Measurements from ENCODE around the gene RPLP1.
"Not testable (repeated sequence)": the region's sequence is repeated elsewhere in the genome, so short reads cannot be mapped to it uniquely, and the experiment has no call there.

The RPLP1 gene

GRCh38 chr15:69436951-69437350, 15.7 kb upstream of the RPLP1 start:
- no peak for DNase-seq

DNA sequence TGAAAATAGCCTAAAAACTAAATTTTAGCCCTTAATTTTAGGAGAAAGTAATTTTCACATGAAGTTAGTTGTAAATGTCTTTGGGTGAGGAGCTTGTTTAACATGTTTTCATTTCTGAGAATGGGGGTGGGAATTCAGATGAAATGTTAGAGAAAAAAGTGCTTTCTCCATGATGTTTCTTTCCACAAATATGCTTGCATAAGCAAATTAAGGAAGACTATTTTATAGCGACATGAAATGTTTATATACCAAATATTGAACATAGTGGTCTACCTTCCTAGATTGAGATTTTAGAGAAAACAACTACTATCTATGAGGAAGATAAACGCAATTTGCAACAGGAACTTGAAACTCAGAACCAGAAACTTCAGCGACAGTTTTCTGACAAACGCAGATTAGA, 13.0 kb upstream of the RPLP1 start:
- no peak for DNase-seq

DNA sequence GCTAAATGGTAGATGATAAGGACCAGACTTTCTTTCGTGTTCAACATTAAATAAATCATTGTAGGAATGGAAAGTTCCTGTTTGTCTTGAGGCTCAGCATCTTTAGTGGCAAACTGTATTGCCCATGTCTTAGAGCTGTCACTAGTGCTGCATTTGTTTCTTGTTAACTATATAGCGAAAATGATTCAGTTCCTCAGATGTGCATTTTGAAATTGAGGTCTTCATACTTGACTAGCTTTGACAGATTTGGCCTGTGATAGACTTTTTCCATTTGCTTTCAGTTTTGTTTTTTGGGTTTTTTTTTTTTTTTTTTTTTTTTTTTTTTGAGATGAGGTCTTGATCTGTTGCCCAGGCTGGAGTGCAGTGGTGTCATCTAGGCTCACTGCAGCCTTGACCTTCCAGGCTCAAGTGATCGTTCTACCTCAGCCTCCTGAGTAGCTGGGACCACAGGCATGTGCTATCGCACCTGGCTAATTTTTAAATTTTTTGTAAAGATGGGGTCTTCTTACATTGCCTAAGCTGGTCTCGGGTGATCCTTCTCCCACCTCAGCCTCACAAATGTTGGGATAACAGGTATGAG, 9.5 kb upstream of the RPLP1 start:
- no peak for DNase-seq

- no peak for DNase-seq
Measured at GRCh38 chr15:69444686-69445085, 7.9 kb upstream of the RPLP1 start.

DNA sequence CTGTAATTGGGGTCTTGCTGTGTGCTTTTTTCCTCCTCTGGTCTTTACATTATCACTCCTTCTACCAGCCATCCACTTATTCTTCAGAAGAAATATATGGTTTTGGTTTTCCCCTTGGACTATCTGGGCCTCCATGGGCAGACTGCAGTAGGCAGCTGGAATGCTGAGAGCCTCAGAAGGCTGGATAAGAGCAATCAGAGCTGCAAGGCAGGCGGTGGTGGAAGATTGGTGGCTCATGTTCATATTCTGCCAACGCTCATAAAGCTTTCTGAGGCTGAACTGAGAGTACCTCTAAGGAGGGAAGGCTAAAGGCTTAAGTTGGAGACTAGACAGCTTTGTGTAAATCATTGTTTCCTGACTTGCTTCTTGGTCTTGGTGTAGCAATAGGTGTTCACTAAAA, 5.7 kb upstream of the RPLP1 start:
- DNase-seq = no peak

- DNase-seq = not testable (repeated sequence)
Measured at GRCh38 chr15:69450221-69450620, 2.4 kb upstream of the RPLP1 start.

DNA sequence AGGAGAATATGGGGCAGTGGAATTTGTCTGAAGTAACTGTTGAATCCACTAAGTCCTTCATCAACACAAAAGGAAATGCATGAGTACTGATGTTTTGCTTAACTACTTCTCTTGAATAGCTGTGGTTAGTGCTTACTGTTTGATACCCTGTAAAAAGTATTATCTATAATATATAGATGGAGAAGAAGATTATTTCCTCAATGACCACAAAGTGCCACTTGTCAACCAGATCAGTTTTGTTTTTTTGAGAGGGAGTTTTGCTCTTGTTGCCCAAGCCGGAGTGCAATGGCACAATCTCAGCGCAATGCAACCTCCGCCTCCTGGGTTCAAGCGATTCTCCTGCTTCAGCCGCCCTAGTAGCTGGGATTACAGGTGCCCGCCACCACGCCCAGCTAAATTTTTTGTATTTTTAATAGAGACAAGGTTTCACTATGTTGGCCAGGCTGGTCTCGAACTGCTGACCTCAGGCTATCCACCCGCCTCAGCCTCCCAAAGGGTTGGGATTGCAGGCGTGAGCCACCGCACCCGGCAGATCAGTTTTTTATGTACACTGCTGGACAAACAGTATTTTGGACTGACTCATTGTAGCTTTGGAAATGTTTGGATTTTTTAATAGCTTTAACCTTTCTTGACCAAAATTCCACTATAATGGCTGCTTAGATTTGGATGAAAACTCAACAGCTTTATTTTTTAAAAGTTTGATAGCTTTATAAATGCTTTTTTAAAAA, 1.5 kb upstream of the RPLP1 start:
- no peak for DNase-seq

GRCh38 chr15:69451951-69452691, 497 bp upstream of the RPLP1 start:
- DNase-seq = peak in 11 of 58 donors; percentile 22 to 65 (median 53)

GRCh38 chr15:69454953-69455352, 2.3 kb downstream of the RPLP1 start:
- no peak for DNase-seq

DNA sequence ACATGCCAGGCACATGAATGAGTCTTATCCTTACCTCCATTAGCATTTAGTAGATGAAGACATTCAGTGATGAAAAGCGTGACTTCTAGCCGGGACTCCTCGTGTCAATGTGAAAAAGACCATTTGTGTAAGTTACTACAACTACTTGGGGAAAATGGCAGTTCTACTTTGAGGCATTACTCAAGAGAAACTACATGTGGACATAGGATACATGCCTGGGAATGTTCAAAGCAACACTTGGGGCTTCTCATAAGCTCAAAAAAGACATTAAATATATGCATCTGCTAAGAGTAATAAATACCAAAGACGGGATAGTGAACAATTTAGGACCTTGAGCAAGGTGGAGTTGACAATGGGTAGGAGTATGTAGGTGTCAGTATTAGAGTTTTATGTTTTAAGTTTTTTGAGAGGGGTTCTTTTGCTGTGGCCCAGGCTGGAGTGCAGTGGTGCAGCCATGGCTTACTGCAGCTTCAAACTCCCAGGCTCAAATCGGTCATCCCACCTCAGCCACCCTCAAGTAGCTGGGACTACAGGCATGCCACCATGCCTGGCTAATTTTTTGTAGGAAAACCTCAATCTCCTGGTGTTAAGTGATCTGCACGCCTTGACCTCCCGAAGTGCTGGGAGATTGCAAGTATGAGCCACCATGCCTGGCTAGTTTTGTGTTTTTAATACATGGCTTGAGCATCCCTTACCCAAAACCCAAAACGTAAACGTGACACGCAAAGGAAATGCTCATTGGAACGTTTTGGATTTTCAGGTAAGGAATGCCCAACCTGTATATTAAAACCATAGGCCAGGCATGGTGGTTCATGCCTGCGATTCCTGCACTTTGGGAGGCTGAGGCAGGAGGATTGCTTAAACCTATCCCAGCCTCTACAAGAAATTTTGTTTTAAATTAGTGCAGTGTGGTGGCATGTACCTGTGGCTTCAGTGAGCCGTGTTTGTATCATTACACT, 3.9 kb downstream of the RPLP1 start:
- no peak for DNase-seq

GRCh38 chr15:69457304-69458280, 5.0 kb downstream of the RPLP1 start:
- DNase-seq = no peak

DNA sequence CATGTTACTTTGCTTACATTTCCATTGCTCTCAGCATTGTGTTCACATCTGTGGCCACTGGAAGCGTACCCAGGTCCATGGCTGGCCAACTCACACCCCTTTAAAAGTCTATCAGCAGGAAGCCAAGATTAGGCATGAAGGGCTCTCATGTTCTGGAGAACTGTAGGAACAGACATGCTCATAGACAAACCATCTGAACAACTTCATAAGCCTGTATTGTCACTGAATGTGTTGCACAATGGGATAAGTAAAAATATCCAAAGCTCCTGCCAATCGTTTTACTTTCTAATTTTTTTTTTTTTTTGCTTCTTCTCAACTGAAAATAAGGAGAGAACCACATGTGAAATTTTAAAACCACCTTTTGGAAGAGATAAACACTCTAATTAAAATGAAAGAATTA, 6.4 kb downstream of the RPLP1 start:
- DNase-seq = no peak

DNA sequence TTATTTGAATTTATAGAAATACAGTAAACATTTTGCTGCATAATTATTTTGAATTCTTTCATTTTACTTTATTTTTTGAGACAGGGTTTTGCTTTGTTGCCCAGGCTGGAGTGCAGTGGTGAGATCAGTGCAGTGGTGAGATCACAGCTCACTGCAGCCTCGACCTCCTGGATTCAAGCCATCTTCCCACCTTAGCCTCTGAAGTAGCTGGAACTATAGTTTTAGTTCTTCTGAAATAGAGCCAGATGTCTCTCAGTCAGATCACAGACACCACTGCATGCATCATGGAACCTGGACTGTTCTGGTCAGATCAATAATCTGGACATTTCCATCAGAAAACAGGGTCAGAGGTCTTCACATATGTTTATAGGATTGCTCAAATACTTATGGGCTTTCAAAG, 7.9 kb downstream of the RPLP1 start:
- no peak for DNase-seq

DNA sequence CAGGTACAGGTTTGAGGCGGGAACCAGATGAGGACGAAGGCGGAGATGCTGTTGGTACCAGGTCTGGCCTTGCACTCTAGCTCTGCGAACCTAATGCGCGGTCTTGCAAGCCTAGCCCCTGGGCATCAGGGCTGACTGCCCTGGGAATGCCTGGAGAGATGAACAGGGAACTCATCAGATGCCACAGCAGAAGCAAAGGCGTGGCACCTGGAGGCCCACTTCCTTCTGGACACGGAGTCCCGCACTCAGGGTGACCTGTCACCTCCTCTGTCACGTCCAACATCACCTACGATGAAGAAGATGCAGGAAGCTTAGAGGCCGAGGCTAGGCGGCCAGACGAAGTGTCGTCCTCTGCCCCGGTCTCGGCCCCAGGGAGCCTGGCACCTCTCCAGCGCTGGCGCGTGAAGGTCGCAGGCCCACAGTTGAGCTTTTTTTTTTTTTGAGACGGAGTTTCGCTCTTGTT, 9.4 kb downstream of the RPLP1 start:
- DNase-seq = peak in 14 of 58 donors; percentile 14 to 59 (median 39)

DNA sequence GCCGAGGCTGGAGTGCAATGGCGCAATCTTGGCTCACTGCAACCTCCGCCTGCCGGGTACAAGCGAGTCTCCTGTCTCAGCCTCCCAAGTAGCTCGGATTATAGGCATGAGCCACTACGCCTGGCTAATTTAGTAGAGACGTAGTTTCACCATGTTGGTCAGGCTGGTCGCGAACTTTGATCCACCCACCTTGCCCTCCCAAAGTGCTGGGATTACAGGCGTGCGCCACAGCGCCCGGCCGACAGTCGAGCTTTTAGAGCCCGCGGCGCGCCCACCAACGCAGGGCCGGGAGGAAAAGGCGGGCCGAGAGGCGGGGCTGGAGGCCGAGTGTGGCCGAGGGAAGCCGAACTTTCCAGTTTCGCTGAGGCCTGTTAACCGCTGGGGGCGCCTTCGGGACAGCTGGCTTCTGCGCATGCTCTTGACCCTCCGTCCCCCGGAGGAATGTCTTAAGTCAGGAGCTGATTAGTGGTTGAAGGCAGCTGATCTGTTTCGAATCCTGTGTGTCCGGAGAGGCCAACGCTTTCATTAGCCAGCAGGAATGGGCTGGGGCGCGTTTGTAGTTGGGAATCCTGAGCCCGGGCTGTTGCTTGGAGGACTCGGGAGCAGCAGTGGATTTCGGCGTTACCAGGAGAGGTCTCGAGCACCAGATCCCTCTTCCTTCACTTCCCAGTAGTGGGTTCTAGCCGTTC, 10.0 kb downstream of the RPLP1 start:
- peak; percentile 64 to 97 (median 92) for DNase-seq

GRCh38 chr15:69463182-69463756, 10.7 kb downstream of the RPLP1 start:
- peak in 2 of 58 donors; percentile 41 to 42 for DNase-seq

- no peak for DNase-seq
Measured at GRCh38 chr15:69465253-69465652, 12.6 kb downstream of the RPLP1 start.

DNA sequence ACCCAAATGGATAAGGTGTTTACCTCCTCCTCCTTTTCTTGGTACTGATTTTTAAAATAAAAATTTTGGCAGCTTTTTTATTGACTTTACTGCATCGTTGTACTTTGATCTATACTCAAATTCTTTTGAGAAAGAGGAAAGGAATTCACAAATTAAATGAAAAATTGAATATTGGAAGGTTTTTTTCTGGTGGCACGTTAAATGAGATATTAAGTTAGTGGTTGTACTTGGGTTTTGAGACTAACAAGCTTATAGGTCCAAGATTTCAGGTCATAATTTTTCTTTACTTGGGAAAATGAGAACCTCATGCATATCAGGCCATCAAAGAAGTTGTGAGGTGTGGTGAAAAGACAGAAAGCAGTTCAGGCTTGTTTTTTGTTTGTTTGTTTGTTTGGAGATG, 14.1 kb downstream of the RPLP1 start:
- DNase-seq = no peak

- no peak for DNase-seq
Measured at GRCh38 chr15:69467636-69468035, 15.0 kb downstream of the RPLP1 start.
